Stomach (tissue), 4 donors: ENCODE results near the gene NCOA5.

Experiments used
- EP300 ChIP-seq: sonication (generic); formaldehyde crosslinking; IDR thresholded peaks from one replicate; pipeline ENCODE4 v1.6.1; 2017; ENCODE audit warnings: antibody characterized with exemption
- POLR2A ChIP-seq, 4 donors: fragments of 450-650 bp; IDR thresholded peaks; one replicate each; pipeline ENCODE4 v1.6.1; 2016; ENCODE audit warnings: antibody characterized with exemption in 4 of 4, control low read depth in 2 of 4, mild to moderate bottlenecking in 1 of 4, moderate library complexity in 1 of 4
- POLR2AphosphoS5 ChIP-seq, 3 donors: sonication (generic); formaldehyde crosslinking; IDR thresholded peaks; one replicate each; pipeline ENCODE4 v1.6.1; 2016; ENCODE audit warnings: antibody characterized with exemption in 3 of 3
- TF ChIP-seq, protein P1 (sequence below), 7 experiments: fragments of 450-650 bp in 4 of 7; fragments of 200-600 bp in 3 of 7; sonication (generic) in 3 of 7; IDR thresholded peaks; one replicate each; pipeline ENCODE4 v1.5.1; 2016 to 2019; ENCODE audit warnings: antibody characterized with exemption in 7 of 7, control low read depth in 2 of 7, mild to moderate bottlenecking in 1 of 7

DNA sequence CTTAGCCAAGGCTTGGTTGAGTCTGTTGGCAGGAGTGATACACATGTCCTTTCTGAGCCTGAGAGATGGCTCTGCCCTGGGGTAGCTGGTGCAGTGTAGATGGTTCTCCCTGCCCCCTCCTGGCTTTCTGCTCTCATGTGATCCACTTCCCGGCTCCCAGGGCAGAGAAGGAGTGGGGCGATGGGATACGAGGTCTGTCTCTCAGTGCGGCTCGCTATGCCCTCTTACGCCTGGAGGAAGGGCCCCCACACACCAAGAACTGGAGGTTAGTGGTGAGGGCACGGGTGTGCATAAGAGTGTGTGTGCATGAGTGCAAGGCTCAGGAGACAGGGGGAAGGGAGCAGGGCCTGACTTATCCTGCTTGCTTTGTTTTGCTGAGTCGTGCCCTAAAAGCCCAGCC, 41.9 kb downstream of the NCOA5 start:
- TF ChIP-seq, protein P1, sequence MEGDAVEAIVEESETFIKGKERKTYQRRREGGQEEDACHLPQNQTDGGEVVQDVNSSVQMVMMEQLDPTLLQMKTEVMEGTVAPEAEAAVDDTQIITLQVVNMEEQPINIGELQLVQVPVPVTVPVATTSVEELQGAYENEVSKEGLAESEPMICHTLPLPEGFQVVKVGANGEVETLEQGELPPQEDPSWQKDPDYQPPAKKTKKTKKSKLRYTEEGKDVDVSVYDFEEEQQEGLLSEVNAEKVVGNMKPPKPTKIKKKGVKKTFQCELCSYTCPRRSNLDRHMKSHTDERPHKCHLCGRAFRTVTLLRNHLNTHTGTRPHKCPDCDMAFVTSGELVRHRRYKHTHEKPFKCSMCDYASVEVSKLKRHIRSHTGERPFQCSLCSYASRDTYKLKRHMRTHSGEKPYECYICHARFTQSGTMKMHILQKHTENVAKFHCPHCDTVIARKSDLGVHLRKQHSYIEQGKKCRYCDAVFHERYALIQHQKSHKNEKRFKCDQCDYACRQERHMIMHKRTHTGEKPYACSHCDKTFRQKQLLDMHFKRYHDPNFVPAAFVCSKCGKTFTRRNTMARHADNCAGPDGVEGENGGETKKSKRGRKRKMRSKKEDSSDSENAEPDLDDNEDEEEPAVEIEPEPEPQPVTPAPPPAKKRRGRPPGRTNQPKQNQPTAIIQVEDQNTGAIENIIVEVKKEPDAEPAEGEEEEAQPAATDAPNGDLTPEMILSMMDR (IDR thresholded peaks at IDR 0.05): no peak
- TF ChIP-seq POLR2A (IDR thresholded peaks at IDR 0.05) (no peak), POLR2AphosphoS5 (IDR thresholded peaks at IDR 0.05) (no peak), EP300 (no peak)
